GM18873 (cell line): Measurements from ENCODE around the gene PPP1R27.

Experiments used
- ATAC-seq: cut with Tn5 transposase; IDR thresholded peaks from one replicate; pipeline ENCODE4 v1.9.1; 2021; ENCODE audit warnings: mild to moderate bottlenecking, moderate library complexity, moderate number of reproducible peaks; ENCODE audit not compliant: unreplicated experiment, low FRiP score

The PPP1R27 gene

GRCh38 chr17:81808778-81809555 is 25.9 kb downstream of the PPP1R27 start:
- ATAC-seq = no peak

- no peak for ATAC-seq
Measured at GRCh38 chr17:81807839-81808238, 27.0 kb downstream of the PPP1R27 start.

- ATAC-seq = no peak
Measured at GRCh38 chr17:81807210-81807719, 27.6 kb downstream of the PPP1R27 start.

GRCh38 chr17:81806461-81807209 is 28.2 kb downstream of the PPP1R27 start:
- ATAC-seq = no peak

- no peak for ATAC-seq
Measured at GRCh38 chr17:81805707-81806460, 29.0 kb downstream of the PPP1R27 start.

- ATAC-seq = no peak
Measured at GRCh38 chr17:81804559-81805399, 30.1 kb downstream of the PPP1R27 start.

GRCh38 chr17:81803728-81804558 is 30.9 kb downstream of the PPP1R27 start, which contains the start of gene GCGR:
Gene GCGR (plus strand): TSS chr17:81804150. CDS start chr17:81809019, 4,869 bp downstream.
- no peak for ATAC-seq

GRCh38 chr17:81802856-81803643 is 31.8 kb downstream of the PPP1R27 start:
- ATAC-seq = no peak

GRCh38 chr17:81802048-81802758 is 32.6 kb downstream of the PPP1R27 start:
- ATAC-seq = no peak

- no peak for ATAC-seq
Measured at GRCh38 chr17:81801327-81801726, 33.5 kb downstream of the PPP1R27 start.

- ATAC-seq = no peak
Measured at GRCh38 chr17:81794509-81794908, 40.3 kb downstream of the PPP1R27 start.

GRCh38 chr17:81794074-81794476 is 40.8 kb downstream of the PPP1R27 start:
- ATAC-seq = no peak

GRCh38 chr17:81792675-81793615 is 41.9 kb downstream of the PPP1R27 start:
- ATAC-seq = no peak
